HG03565 (cell line): ENCODE data around the gene HBS1L.
A peak's percentile ranks its signal among the peaks of the same experiment; 100 is the strongest.

Source experiments
- ATAC-seq: cut with Tn5 transposase; IDR thresholded peaks from one replicate; pipeline ENCODE4 v1.9.1; 2021; ENCODE audit warnings: mild to moderate bottlenecking, moderate library complexity; ENCODE audit not compliant: unreplicated experiment

HBS1L gene

GRCh38 chr6:135002974-135003703 lies 51.5 kb downstream of the HBS1L start:
- ATAC-seq = peak; percentile 92

GRCh38 chr6:135002229-135002844 lies 52.3 kb downstream of the HBS1L start:
- no peak for ATAC-seq

GRCh38 chr6:134999107-134999506 lies 55.5 kb downstream of the HBS1L start:
- no peak for ATAC-seq

- no peak for ATAC-seq
These were observed 57.3 kb downstream of the HBS1L start for GRCh38 chr6:134997133-134997995.

- no peak for ATAC-seq
These were observed 59.1 kb downstream of the HBS1L start for GRCh38 chr6:134995536-134995935.

GRCh38 chr6:134994431-134994830 lies 60.2 kb downstream of the HBS1L start:
- ATAC-seq = no peak

GRCh38 chr6:134992155-134992554 lies 62.5 kb downstream of the HBS1L start:
- no peak for ATAC-seq

GRCh38 chr6:134990262-134990661 lies 64.4 kb downstream of the HBS1L start:
- ATAC-seq = no peak

GRCh38 chr6:134984821-134985220 lies 69.8 kb downstream of the HBS1L start:
- no peak for ATAC-seq

GRCh38 chr6:134983823-134984222 lies 70.8 kb downstream of the HBS1L start:
- no peak for ATAC-seq

GRCh38 chr6:134982161-134982560 lies 72.5 kb downstream of the HBS1L start:
- ATAC-seq = no peak

GRCh38 chr6:134980846-134981245 lies 73.8 kb downstream of the HBS1L start:
- ATAC-seq = no peak

- peak; percentile 92 for ATAC-seq
These were observed 75.5 kb downstream of the HBS1L start for GRCh38 chr6:134979142-134979541.

GRCh38 chr6:134974370-134974769 lies 80.3 kb downstream of the HBS1L start:
- no peak for ATAC-seq

GRCh38 chr6:134967711-134968110 lies 86.9 kb downstream of the HBS1L start:
- peak; percentile 76 for ATAC-seq

GRCh38 chr6:134964451-134965203 lies 90.0 kb downstream of the HBS1L start:
- no peak for ATAC-seq

GRCh38 chr6:134962421-134962820 lies 92.2 kb downstream of the HBS1L start:
- ATAC-seq = no peak

- ATAC-seq = no peak
These were observed 93.3 kb downstream of the HBS1L start for GRCh38 chr6:134961366-134961765.

- ATAC-seq = no peak
These were observed 95.0 kb downstream of the HBS1L start for GRCh38 chr6:134959603-134960002.

- ATAC-seq = no peak
These were observed 97.9 kb downstream of the HBS1L start for GRCh38 chr6:134956676-134957075.

GRCh38 chr6:134956032-134956431 lies 98.6 kb downstream of the HBS1L start:
- ATAC-seq = no peak
